ENCODE results near the gene FAM168B. TPM values are rescaled to one million over a fixed set of nuclear protein-coding genes. Genes with fewer than 3 reads are reported as not detected.
A peak's percentile ranks its signal among the peaks of the same experiment; 100 is the strongest.

FAM168B gene
- total and polyA plus RNA-seq, 2 of the 13 experiments (the other 11 are each of a cell fraction or from before 2014, with no cell fraction given) = 64.5 to 113 TPM

DNA sequence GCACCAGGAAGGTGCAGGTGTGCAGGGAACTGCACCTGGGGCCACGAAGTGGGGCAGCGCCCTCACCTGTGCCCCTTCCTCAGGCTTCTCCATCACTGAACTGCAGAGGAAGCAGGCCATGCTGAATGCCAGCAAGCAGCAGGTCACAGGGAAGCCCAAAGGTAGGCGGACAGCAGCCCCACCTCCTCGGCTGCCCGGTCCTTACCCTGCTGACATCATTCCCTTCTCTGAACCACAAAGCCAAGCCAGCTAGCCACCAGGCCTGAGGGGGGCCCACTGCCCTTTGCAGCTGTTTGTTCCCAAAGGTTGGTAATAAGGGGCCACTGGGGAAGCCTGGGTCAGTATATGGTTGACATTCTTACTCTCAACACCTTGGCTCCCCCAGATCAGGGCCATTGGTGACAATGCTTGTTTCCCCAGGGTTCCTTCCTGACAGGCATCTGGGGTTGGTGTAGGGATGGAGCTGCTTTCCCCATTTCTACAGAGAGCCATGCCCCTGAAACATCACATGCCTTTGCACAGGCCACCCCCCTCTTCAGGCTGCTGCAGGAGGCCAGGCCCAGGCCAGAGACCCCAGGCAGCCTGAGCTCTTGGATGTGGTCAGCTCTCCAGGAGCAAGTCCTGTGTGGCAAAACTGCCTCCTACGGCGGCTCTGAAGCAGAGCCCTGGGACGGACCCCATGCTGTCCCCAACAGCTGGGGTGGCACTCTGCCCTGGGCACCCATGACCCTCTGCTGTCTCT, 47.8 kb downstream of the FAM168B start (continued):
- TF ChIP-seq, protein P1, sequence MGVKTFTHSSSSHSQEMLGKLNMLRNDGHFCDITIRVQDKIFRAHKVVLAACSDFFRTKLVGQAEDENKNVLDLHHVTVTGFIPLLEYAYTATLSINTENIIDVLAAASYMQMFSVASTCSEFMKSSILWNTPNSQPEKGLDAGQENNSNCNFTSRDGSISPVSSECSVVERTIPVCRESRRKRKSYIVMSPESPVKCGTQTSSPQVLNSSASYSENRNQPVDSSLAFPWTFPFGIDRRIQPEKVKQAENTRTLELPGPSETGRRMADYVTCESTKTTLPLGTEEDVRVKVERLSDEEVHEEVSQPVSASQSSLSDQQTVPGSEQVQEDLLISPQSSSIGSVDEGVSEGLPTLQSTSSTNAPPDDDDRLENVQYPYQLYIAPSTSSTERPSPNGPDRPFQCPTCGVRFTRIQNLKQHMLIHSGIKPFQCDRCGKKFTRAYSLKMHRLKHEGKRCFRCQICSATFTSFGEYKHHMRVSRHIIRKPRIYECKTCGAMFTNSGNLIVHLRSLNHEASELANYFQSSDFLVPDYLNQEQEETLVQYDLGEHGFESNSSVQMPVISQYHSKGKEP (CRISPR knock-in tag; IDR thresholded peaks at IDR 0.05) = no peak
- TF ChIP-seq JUND (CRISPR knock-in tag; IDR thresholded peaks at IDR 0.05) = no peak
- TF ChIP-seq, protein P2, sequence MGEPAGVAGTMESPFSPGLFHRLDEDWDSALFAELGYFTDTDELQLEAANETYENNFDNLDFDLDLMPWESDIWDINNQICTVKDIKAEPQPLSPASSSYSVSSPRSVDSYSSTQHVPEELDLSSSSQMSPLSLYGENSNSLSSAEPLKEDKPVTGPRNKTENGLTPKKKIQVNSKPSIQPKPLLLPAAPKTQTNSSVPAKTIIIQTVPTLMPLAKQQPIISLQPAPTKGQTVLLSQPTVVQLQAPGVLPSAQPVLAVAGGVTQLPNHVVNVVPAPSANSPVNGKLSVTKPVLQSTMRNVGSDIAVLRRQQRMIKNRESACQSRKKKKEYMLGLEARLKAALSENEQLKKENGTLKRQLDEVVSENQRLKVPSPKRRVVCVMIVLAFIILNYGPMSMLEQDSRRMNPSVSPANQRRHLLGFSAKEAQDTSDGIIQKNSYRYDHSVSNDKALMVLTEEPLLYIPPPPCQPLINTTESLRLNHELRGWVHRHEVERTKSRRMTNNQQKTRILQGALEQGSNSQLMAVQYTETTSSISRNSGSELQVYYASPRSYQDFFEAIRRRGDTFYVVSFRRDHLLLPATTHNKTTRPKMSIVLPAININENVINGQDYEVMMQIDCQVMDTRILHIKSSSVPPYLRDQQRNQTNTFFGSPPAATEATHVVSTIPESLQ (CRISPR knock-in tag; conservative IDR thresholded peaks at IDR 0.05) = no peak
- no peak for TF ChIP-seq SMAD9 (CRISPR knock-in tag; IDR thresholded peaks at IDR 0.05)
- TF ChIP-seq HHEX (CRISPR knock-in tag; IDR thresholded peaks at IDR 0.05) = no peak

DNA sequence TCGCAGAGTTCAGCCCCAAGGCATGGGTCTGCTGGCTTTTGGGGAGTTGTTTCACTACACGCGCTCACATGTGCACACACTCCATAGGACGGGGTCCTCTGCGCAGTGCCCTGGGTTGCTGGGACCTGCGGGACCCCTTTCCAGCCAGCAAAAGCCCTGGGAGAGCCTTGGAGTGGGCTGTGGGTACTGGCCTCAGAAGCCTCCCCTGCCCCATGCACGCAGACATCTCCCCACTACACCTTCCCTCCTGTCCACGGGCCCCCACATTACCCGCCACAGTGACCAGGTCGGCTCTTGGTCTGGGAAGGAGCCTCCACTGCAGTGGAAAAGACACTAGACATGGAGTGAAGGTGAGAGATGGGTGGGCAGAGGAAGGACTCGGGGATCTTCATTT, 48.5 kb downstream of the FAM168B start:
- POLR2A ChIA-PET = no interaction called here
- Histone ChIP-seq H2AFZ (ENCODE audit: low read length) (no peak overlapping the region), H3K27me3 (ENCODE audit: control insufficient read depth in 1 of 2, insufficient read depth in 2 of 2, low read length in 2 of 2) (no peaks in the 10 kb centered on the region), H3K36me3 (replicated peaks in 1 of 2; ENCODE audit: control insufficient read depth in 1 of 2, insufficient read depth in 2 of 2, low read length in 2 of 2) (peaks cover 21 to 30% of the 10 kb centered on the region in 2 experiments; a peak in 4 of 5 replicates), H3K4me3 (replicated peaks in 1 of 3; ENCODE audit: insufficient read depth in 1 of 3, low read depth in 2 of 3, low read length in 3 of 3) (no peak overlapping the region), H3K9me3 (ENCODE audit: low read length) (no peaks in the 10 kb centered on the region), H3K4me1 (ENCODE audit: insufficient read depth, low read length) (no peaks in the 10 kb centered on the region), H3K4me2 (ENCODE audit: low read depth, low read length) (no peak overlapping the region), H3K79me2 (ENCODE audit: insufficient read depth, low read length) (no peaks in the 10 kb centered on the region), H3K9ac (ENCODE audit: insufficient read depth, low read depth, low read length) (no peak overlapping the region), H4K20me1 (ENCODE audit: insufficient read depth, low read length) (no peaks in the 10 kb centered on the region; the same call in 1 of the 2 replicates), H3K27ac (ENCODE audit: extremely low read length, insufficient read depth, low read length) (no peak overlapping the region)
- BruUV-seq (replicated peaks) = no TSS peak
- peak; percentile 5 for ATAC-seq
- in situ Hi-C loops (cut with HindIII; ENCODE audit: extremely low pct_ligation_motif_present, low pct_unique_long_range_greater_than_20kb) = no loop called here
- CTCF ChIA-PET (ENCODE audit: low intra/inter-chr PET ratio, low total read pairs) = no interaction called here
- DNase-seq (ENCODE audit: low spot score) = no peak
- TF ChIP-seq MAZ (IDR thresholded peaks at IDR 0.05; ENCODE audit: borderline replicate concordance, low read depth, low read length) (no peak), MAZ (CRISPR knock-in tag; IDR thresholded peaks at IDR 0.05; ENCODE audit: low read depth) (no peak), CCDC6 (CRISPR knock-in tag; IDR thresholded peaks at IDR 0.05) (no peak), KMT2B (CRISPR knock-in tag; IDR thresholded peaks at IDR 0.05) (no peak), ZNF747 (CRISPR knock-in tag; IDR thresholded peaks at IDR 0.05; ENCODE audit: borderline replicate concordance) (no peak), ZNF292 (CRISPR knock-in tag; IDR thresholded peaks at IDR 0.05; ENCODE audit: borderline replicate concordance, low read depth) (no peak), SAP130 (CRISPR knock-in tag; IDR thresholded peaks at IDR 0.05; ENCODE audit: low read depth) (no peak), ZNF766 (CRISPR knock-in tag; IDR thresholded peaks at IDR 0.05; ENCODE audit: borderline replicate concordance) (no peak), ZBTB20 (CRISPR knock-in tag; IDR thresholded peaks at IDR 0.05; ENCODE audit: borderline replicate concordance, low read depth) (no peak), FOXP1 (IDR thresholded peaks at IDR 0.05) (no peak), FOXP1 (CRISPR knock-in tag; IDR thresholded peaks at IDR 0.05) (no peak), SMC3 (IDR thresholded peaks at IDR 0.05; ENCODE audit: low read length) (no peak)
- TF ChIP-seq, protein P3, sequence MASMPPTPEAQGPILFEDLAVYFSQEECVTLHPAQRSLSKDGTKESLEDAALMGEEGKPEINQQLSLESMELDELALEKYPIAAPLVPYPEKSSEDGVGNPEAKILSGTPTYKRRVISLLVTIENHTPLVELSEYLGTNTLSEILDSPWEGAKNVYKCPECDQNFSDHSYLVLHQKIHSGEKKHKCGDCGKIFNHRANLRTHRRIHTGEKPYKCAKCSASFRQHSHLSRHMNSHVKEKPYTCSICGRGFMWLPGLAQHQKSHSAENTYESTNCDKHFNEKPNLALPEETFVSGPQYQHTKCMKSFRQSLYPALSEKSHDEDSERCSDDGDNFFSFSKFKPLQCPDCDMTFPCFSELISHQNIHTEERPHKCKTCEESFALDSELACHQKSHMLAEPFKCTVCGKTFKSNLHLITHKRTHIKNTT (CRISPR knock-in tag; IDR thresholded peaks at IDR 0.05) = no peak
- intact Hi-C loops (cut with micrococcal nuclease; ENCODE audit: unreplicated experiment) = no loop called here
- WGBS (ENCODE audit: low lambda C conversion rate) = 96% methylated on average over 11 of the region's 11 CpGs
- FAIRE-seq = no peak

All from HepG2 (cell line).